HG02981 (cell line): ENCODE results near the gene OSBPL6.
"Not testable (repeated sequence)": the region's sequence is repeated elsewhere in the genome, so short reads cannot be mapped to it uniquely, and the experiment has no call there.

Experiments
- ATAC-seq: cut with Tn5 transposase; IDR thresholded peaks from one replicate; pipeline ENCODE4 v1.9.1; 2021; ENCODE audit warnings: mild to moderate bottlenecking, moderate library complexity; ENCODE audit not compliant: unreplicated experiment

Gene OSBPL6

DNA sequence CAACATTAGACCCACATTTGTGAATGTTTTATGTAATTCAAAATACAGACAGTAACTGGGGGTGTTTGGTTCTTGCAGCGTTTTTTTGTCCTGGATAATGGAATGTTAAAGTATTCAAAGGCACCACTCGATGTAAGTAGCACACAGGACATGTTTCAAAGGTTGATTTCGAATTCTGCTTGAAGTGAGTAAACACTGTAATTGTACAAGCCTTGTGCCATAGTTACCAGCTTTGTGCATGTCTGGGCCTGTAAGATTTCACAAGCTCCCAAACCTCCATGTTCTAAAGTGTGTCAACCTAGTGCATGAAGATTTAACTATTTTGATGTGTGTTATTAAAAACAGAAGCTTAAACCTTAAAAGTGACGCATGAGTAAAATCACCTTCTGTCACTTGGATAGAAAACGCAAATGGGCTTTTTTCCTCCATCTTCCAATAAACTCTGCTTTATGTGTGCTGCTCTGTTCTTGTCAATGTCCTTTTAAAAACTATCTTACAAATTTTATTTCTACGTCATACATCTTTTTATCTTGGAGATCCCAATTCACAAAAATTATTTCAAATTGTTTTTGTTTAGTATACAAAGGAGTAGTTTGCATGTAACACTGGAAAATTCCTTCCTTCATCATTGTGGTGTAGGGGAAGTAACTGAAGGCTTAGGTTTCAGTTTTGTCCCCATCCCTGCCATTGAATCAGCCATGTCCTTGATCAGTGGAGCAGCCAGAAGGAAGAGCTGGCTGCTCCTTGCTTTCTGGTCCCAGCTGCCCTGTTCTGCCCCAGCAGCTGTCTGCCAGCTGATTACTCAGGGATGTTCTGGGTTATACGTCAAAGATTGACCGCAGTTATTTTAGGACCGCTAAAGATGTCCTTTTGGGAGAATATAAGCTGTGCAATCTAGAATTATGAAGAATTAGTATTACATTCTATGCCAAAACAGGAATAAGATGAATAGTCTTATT, 137.4 kb downstream of the OSBPL6 start:
- no peak for ATAC-seq

- ATAC-seq: no peak
These were observed 139.5 kb downstream of the OSBPL6 start for GRCh38 chr2:178333851-178334250.

DNA sequence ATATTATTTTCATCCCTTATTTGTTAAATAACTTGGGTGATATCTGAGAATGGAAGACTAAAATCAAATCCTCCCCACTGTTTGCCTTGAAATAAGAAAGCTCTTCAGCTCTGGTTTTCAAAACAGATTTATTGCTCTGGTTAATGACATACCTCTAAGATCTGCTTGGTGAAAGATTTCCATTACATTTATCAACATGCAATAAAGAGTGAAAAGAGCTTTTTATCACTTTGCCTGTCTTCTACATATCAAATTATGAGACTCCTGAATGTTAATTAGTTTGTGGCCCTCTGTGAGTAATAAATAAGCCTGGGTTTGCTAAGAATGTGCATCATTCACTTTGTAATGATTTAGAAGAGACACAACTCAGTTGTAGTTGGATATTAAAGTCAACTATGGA, 140.9 kb downstream of the OSBPL6 start:
- ATAC-seq: no peak

DNA sequence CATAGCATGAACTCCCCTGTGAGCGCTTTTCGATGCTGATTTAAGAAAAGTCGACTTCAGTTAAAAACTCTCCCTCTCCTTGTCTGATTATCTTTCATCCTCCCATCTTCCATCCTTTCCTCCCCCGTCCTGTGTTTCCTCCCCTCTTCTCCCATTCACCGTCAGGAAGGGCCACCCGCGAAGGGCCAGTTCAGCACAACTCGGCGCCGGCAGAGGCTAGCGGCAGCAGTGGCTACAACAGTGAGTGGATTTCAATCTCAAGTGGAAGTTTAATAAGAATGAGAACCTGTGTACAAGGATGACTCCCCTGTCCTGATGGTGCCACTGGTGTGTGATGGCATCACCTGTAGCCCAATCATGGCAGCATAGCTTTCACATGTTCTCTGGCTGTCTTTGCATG, 149.8 kb downstream of the OSBPL6 start:
- ATAC-seq: no peak

- ATAC-seq: no peak
These were observed 151.6 kb downstream of the OSBPL6 start for GRCh38 chr2:178345951-178346350.

DNA sequence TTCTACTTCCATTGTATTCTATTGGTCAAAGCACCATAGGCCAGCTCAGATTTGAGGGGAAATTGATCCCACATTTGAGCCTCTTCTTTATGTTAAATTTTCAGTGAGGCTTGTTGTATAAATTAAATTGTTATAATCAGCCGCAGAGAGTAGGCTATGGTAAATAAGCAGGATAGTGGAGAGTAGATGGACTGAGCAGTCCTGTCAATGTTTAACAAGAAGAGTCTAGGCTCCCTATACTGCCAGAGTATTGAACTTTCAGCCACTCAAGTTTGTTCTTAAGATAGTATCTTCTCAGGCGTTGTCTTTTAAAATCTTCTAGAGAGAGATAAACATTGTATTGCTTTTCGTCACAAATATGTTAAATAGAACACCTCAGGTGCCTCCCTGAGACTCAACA, 155.7 kb downstream of the OSBPL6 start:
- no peak for ATAC-seq

GRCh38 chr2:178357704-178358103, 163.4 kb downstream of the OSBPL6 start:
- not testable (repeated sequence) for ATAC-seq

DNA sequence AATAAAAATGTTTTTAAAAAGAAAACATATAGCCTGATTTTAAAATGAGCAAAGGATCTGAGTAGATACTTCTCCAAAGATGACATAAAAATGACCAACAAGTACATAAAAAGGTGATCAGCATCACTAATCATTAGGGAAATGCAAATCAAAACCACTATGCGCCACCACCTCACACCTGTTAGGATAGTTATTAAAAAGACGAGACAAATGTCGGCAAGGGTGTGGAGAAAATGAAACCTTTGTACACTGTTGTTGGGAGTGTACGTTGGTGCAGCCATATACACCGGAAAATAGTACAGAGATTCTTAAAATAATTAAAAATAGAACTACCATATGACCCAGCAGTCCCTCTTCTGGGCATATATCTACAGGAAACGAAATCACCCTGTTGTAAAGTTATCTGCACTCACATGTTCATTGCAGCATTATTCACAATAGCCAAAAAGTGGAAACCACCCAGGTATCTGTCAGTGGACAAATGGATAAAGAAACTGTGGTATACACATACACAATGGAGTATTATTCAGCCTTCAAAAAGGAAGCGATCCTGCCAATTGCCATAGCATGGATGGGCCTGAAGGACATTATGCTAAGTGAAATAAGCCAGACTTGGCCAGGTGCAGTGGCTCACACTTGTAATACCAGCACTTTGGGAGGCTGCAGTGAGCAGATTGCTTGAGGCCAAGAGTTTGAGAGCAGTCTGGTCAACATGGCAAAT, 165.0 kb downstream of the OSBPL6 start:
- no peak for ATAC-seq

DNA sequence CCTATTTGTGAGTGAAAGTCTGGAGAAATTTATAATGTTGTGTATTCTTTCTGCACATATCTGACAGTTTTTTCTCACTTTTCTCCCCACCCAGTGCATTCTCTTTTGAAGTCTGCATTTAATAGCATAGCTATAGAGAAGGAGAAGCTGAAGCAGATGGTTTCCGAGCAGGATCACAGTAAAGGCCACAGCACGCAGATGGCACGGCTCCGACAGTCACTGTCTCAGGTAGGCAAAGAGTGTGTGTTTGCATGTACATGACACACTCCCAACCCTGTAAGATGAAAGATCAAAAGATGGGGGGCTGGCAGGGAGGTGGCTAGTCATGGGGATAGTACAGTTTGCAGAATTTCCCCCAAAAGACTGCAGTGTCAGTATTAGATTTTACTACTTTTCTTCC, 167.3 kb downstream of the OSBPL6 start:
- no peak for ATAC-seq

DNA sequence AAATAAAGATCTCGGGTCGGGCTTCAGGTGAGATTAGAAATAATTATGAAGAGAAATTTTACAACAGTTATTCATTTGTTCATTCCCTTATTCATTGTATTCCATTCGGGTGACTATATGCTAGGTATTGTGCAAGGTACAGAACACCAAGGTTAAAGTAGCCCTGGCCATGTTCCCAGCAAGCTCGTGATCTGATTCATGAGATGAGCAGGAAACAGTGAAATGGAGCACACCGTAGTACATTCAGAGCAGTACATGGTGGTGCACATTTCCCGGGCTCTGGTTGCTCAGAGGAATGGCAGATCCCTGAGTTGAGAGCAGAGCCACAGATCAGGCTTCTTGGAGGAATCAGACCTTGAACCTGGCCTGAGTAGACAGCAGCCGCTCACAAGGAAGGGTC, 168.9 kb downstream of the OSBPL6 start:
- ATAC-seq: no peak

DNA sequence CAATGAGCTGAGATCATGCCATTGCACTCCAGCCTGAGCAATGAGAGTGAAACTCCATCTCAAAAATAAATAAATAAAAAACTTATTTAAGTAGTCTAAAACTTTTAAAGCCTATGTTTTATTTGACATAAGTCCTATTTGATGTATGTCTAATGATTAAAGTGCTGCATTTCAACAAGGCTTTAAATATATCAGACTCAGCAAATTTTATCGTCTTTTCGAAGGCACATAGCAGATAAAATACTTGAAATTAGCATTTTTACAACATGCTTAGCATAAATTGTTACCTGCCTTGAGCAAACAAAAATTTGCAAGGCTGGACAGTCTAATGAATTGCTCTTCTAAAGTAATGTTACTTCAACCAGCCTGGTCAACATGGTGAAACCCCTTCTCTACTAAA, 170.8 kb downstream of the OSBPL6 start:
- no peak for ATAC-seq

DNA sequence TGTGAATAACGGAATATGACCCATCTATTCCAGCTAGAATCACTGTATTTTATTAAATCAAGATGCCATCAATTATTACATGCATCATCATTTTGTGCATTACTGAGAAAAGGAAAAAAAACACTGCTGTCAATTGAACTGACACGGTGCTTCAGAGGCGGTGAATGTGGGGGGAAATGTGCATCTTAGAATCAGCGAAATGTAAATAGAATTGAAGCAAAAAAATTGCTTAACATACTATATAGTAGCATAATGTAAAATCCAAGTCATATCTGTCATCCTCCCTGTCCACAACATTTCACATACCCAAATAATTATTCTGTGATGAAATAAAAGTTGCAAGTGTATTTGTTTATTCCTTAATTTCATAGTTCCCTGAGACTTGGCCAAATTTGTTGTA, 172.1 kb downstream of the OSBPL6 start:
- no peak for ATAC-seq

GRCh38 chr2:178367344-178367743, 173.0 kb downstream of the OSBPL6 start:
- no peak for ATAC-seq

DNA sequence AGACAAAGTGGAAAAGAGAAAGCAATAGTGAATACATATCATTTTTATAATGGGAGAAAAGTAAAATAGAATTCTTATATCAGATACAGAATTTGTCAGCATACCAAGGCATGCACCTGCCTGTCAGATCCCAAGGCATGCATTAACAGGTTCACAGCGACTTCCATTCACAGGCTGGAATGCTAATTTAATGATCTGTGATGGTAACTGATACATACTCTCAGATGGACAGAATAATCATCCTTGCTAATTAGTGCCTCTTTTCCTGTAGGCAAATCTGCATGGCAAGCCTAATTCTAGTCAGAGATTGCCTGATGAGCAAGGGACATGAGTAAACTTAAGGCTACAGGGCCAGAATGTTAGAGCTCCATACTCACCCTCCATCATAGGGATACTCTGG, 180.6 kb downstream of the OSBPL6 start:
- no peak for ATAC-seq

GRCh38 chr2:178377046-178377445, 182.7 kb downstream of the OSBPL6 start:
- no peak for ATAC-seq

- no peak for ATAC-seq
These were observed 185.1 kb downstream of the OSBPL6 start for GRCh38 chr2:178379162-178380004.

- no peak for ATAC-seq
These were observed 186.5 kb downstream of the OSBPL6 start for GRCh38 chr2:178380763-178381162.

DNA sequence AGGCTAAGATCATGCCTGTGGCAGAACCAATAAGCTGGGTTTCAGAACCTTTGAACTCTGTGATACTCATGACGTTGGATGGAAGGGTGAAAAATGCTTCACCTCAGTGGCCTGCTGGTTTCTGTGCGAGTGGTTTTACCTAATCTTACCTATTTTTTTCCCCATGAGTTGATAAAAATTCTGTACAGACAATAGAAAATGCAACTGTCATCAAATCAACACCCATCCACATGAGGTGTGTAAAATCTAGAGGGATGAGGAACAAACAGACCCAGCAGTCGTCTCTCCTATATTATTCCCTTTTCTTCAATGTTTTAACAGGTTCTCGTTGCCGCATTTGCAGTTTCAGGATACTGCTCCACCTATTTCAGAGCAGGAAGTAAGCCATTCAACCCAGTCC, 189.4 kb downstream of the OSBPL6 start:
- ATAC-seq: no peak

DNA sequence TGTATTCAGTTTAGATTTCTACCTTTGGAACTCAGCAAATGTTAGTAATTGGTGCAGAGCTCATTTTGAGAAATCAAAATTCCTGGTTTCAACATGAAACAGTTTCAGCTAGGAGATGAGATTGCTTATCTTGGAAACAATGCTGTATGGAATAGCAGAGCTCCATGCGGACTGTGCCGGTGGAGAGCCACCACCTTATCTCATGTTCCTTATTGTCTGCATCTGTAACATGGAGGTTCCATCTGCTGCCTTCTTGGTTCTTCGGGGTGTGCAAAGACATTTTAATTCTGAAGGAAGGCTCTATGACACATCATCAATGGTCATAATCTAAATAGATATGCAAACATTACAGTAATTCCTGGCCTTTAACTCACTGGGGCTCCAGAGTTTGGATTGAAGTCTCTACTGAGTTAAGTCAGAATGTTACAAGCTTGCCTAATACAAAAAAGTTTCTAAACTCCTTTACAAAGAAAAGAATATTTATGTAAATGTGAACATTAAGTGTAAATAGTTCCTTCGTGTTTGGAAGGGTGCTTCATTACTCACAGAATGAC, 191.4 kb downstream of the OSBPL6 start:
- ATAC-seq: no peak

- no peak for ATAC-seq
These were observed 192.8 kb downstream of the OSBPL6 start for GRCh38 chr2:178386986-178387597.
